Measurements from ENCODE around the gene NDUFS8.

The NDUFS8 gene

GRCh38 chr11:68061508-68061907 is 31.0 kb downstream of the NDUFS8 start:
- H3K9me3 ChIP-seq (ENCODE audit: control insufficient read depth, insufficient read depth, low read length) = no peaks in the 10 kb centered on the region
- no peaks in the 10 kb centered on the region for H3K79me2 ChIP-seq (ENCODE audit: control insufficient read depth, low read length)
- H3F3A ChIP-seq (ENCODE audit: control insufficient read depth, insufficient read depth) = no peaks in the 10 kb centered on the region
- H3K36me3 ChIP-seq (ENCODE audit: control insufficient read depth, low read length) = peaks cover 37% of the 10 kb centered on the region
- no peaks in the 10 kb centered on the region for H4K20me1 ChIP-seq (ENCODE audit: control insufficient read depth, insufficient read depth, low read depth, low read length)
- H3K4me2 ChIP-seq (ENCODE audit: low read length) = no peak overlapping the region
- no peaks in the 10 kb centered on the region for H3K9me2 ChIP-seq (replicated peaks; ENCODE audit: control insufficient read depth, low read length)
- H3K4me1 ChIP-seq (ENCODE audit: control insufficient read depth, low read length) = no peaks in the 10 kb centered on the region
- no peak overlapping the region for H3K4me3 ChIP-seq (ENCODE audit: low read length)
- H3K27me3 ChIP-seq (ENCODE audit: control insufficient read depth, low read length) = no peaks in the 10 kb centered on the region
- TF ChIP-seq EZH2phosphoT487 (IDR thresholded peaks at IDR 0.05; ENCODE audit: borderline replicate concordance, low read length) = no peak
- no peak overlapping the region for H3K27ac ChIP-seq (ENCODE audit: low read depth, low read length)

- H3K36me3 ChIP-seq (ENCODE audit: control insufficient read depth, low read length) = peaks cover 44% of the 10 kb centered on the region
- H3K4me2 ChIP-seq (ENCODE audit: low read length) = no peak overlapping the region
- H3K4me1 ChIP-seq (ENCODE audit: control insufficient read depth, low read length) = no peaks in the 10 kb centered on the region
- no peaks in the 10 kb centered on the region for H3K9me3 ChIP-seq (ENCODE audit: control insufficient read depth, insufficient read depth, low read length)
- H3K27ac ChIP-seq (ENCODE audit: low read depth, low read length) = no peak overlapping the region
- no peaks in the 10 kb centered on the region for H4K20me1 ChIP-seq (ENCODE audit: control insufficient read depth, insufficient read depth, low read depth, low read length)
- H3F3A ChIP-seq (ENCODE audit: control insufficient read depth, insufficient read depth) = no peaks in the 10 kb centered on the region
- H3K4me3 ChIP-seq (ENCODE audit: low read length) = no peak overlapping the region
- no peaks in the 10 kb centered on the region for H3K9me2 ChIP-seq (replicated peaks; ENCODE audit: control insufficient read depth, low read length)
- TF ChIP-seq CTCF (IDR thresholded peaks at IDR 0.05; ENCODE audit: low read depth, low read length, poor library complexity, severe bottlenecking) = no peak
- TF ChIP-seq EZH2phosphoT487 (IDR thresholded peaks at IDR 0.05; ENCODE audit: borderline replicate concordance, low read length) = no peak
- no peaks in the 10 kb centered on the region for H3K79me2 ChIP-seq (ENCODE audit: control insufficient read depth, low read length)
- H3K27me3 ChIP-seq (ENCODE audit: control insufficient read depth, low read length) = no peaks in the 10 kb centered on the region
Observed at GRCh38 chr11:68064926-68065325, 34.4 kb downstream of the NDUFS8 start.

- H3K36me3 ChIP-seq (ENCODE audit: control insufficient read depth, low read length) = peaks cover 53% of the 10 kb centered on the region
- no peak for TF ChIP-seq CTCF (IDR thresholded peaks at IDR 0.05; ENCODE audit: low read depth, low read length, poor library complexity, severe bottlenecking)
- TF ChIP-seq EZH2phosphoT487 (IDR thresholded peaks at IDR 0.05; ENCODE audit: borderline replicate concordance, low read length) = no peak
- H3K27ac ChIP-seq (ENCODE audit: low read depth, low read length) = no peak overlapping the region
Observed at GRCh38 chr11:68065841-68066240, 35.4 kb downstream of the NDUFS8 start.

GRCh38 chr11:68066742-68067141 is 36.3 kb downstream of the NDUFS8 start:
- Histone ChIP-seq H3K4me3 (ENCODE audit: low read length) (no peak overlapping the region), H3K27me3 (ENCODE audit: control insufficient read depth, low read length) (no peaks in the 10 kb centered on the region), H3K9me3 (ENCODE audit: control insufficient read depth, insufficient read depth, low read length) (no peaks in the 10 kb centered on the region), H3K79me2 (ENCODE audit: control insufficient read depth, low read length) (no peaks in the 10 kb centered on the region), H3K4me1 (ENCODE audit: control insufficient read depth, low read length) (no peaks in the 10 kb centered on the region), H3K27ac (ENCODE audit: low read depth, low read length) (no peak overlapping the region), H3K9me2 (replicated peaks; ENCODE audit: control insufficient read depth, low read length) (no peaks in the 10 kb centered on the region), H4K20me1 (ENCODE audit: control insufficient read depth, insufficient read depth, low read depth, low read length) (no peaks in the 10 kb centered on the region), H3K36me3 (ENCODE audit: control insufficient read depth, low read length) (peaks cover 57% of the 10 kb centered on the region), H3K4me2 (ENCODE audit: low read length) (no peak overlapping the region), H3F3A (ENCODE audit: control insufficient read depth, insufficient read depth) (no peaks in the 10 kb centered on the region)
- TF ChIP-seq CTCF (IDR thresholded peaks at IDR 0.05; ENCODE audit: low read depth, low read length, poor library complexity, severe bottlenecking) = no peak

More at GRCh38 chr11:68065841-68066240, 35.4 kb downstream of the NDUFS8 start:
- no peak overlapping the region for H3K4me3 ChIP-seq (ENCODE audit: low read length)
- H3K4me2 ChIP-seq (ENCODE audit: low read length) = no peak overlapping the region
- H3K27me3 ChIP-seq (ENCODE audit: control insufficient read depth, low read length) = no peaks in the 10 kb centered on the region
- H3K9me3 ChIP-seq (ENCODE audit: control insufficient read depth, insufficient read depth, low read length) = no peaks in the 10 kb centered on the region
- H3F3A ChIP-seq (ENCODE audit: control insufficient read depth, insufficient read depth) = no peaks in the 10 kb centered on the region
- no peaks in the 10 kb centered on the region for H3K4me1 ChIP-seq (ENCODE audit: control insufficient read depth, low read length)
- H3K9me2 ChIP-seq (replicated peaks; ENCODE audit: control insufficient read depth, low read length) = no peaks in the 10 kb centered on the region
- no peaks in the 10 kb centered on the region for H3K79me2 ChIP-seq (ENCODE audit: control insufficient read depth, low read length)
- no peaks in the 10 kb centered on the region for H4K20me1 ChIP-seq (ENCODE audit: control insufficient read depth, insufficient read depth, low read depth, low read length)

Measured in DOHH2 (cell line).